ENCODE measurements around the gene FLRT1.

Gene FLRT1

GRCh38 chr11:64009710-64010109 is 26.0 kb upstream of the FLRT1 start:
- peaks cover 6% of the 10 kb centered on the region for H3K36me3 Mint-ChIP-seq (ENCODE audit: low read depth)
- no peak overlapping the region for H3K27ac Mint-ChIP-seq
- H3K9me3 Mint-ChIP-seq = peaks cover 15% of the 10 kb centered on the region
- peaks cover 60% of the 10 kb centered on the region for H3K27me3 Mint-ChIP-seq
- intact Hi-C loops (cut with micrococcal nuclease) = no loop called here
- no peak overlapping the region for H3K4me3 Mint-ChIP-seq
- H3K4me1 Mint-ChIP-seq (ENCODE audit: low read depth) = peaks cover 25% of the 10 kb centered on the region

GRCh38 chr11:64010783-64011182 is 24.9 kb upstream of the FLRT1 start:
- H3K27me3 Mint-ChIP-seq = peaks cover 55% of the 10 kb centered on the region
- H3K27ac Mint-ChIP-seq = no peak overlapping the region
- peaks cover 15% of the 10 kb centered on the region for H3K9me3 Mint-ChIP-seq
- H3K36me3 Mint-ChIP-seq (ENCODE audit: low read depth) = peaks cover 6% of the 10 kb centered on the region
- peaks cover 25% of the 10 kb centered on the region for H3K4me1 Mint-ChIP-seq (ENCODE audit: low read depth)
- intact Hi-C loops (cut with micrococcal nuclease) = no loop called here
- no peak overlapping the region for H3K4me3 Mint-ChIP-seq

- H3K9me3 Mint-ChIP-seq = peaks cover 15% of the 10 kb centered on the region
- H3K27ac Mint-ChIP-seq = no peak overlapping the region
These were observed 24.4 kb upstream of the FLRT1 start for GRCh38 chr11:64011371-64011770.

GRCh38 chr11:64013141-64013896 is 22.4 kb upstream of the FLRT1 start:
- Mint-ChIP-seq H3K9me3 (peaks cover 15% of the 10 kb centered on the region), H3K27ac (no peak overlapping the region), H3K4me1 (ENCODE audit: low read depth) (peaks cover 2% of the 10 kb centered on the region), H3K4me3 (no peak overlapping the region), H3K27me3 (peaks cover 34% of the 10 kb centered on the region), H3K36me3 (ENCODE audit: low read depth) (no peaks in the 10 kb centered on the region)
- intact Hi-C loops (cut with micrococcal nuclease) = no loop called here

More at GRCh38 chr11:64011371-64011770, 24.4 kb upstream of the FLRT1 start:
- Mint-ChIP-seq H3K4me1 (ENCODE audit: low read depth) (peaks cover 22% of the 10 kb centered on the region), H3K27me3 (peaks cover 51% of the 10 kb centered on the region), H3K4me3 (no peak overlapping the region), H3K36me3 (ENCODE audit: low read depth) (peaks cover 6% of the 10 kb centered on the region)
- intact Hi-C loops (cut with micrococcal nuclease) = no loop called here

GRCh38 chr11:64014356-64014755 is 21.4 kb upstream of the FLRT1 start:
- Mint-ChIP-seq H3K27ac (no peak overlapping the region), H3K4me3 (no peak overlapping the region), H3K27me3 (peaks cover 25% of the 10 kb centered on the region), H3K4me1 (ENCODE audit: low read depth) (no peaks in the 10 kb centered on the region), H3K36me3 (ENCODE audit: low read depth) (no peaks in the 10 kb centered on the region), H3K9me3 (peaks cover 15% of the 10 kb centered on the region)
- intact Hi-C loops (cut with micrococcal nuclease) = no loop called here

GRCh38 chr11:64015510-64015909 is 20.2 kb upstream of the FLRT1 start:
- H3K4me1 Mint-ChIP-seq (ENCODE audit: low read depth) = no peaks in the 10 kb centered on the region
- no peak overlapping the region for H3K4me3 Mint-ChIP-seq
- no peaks in the 10 kb centered on the region for H3K36me3 Mint-ChIP-seq (ENCODE audit: low read depth)
- peaks cover 21% of the 10 kb centered on the region for H3K27me3 Mint-ChIP-seq
- peaks cover 8% of the 10 kb centered on the region for H3K9me3 Mint-ChIP-seq
- intact Hi-C loops (cut with micrococcal nuclease) = no loop called here
- H3K27ac Mint-ChIP-seq = no peak overlapping the region

GRCh38 chr11:64015935-64016845 is 19.5 kb upstream of the FLRT1 start:
- H3K4me1 Mint-ChIP-seq (ENCODE audit: low read depth) = no peaks in the 10 kb centered on the region

GRCh38 chr11:64017945-64018224 is 17.8 kb upstream of the FLRT1 start:
- H3K4me1 Mint-ChIP-seq (ENCODE audit: low read depth) = no peaks in the 10 kb centered on the region
- no peak overlapping the region for H3K4me3 Mint-ChIP-seq
- no peaks in the 10 kb centered on the region for H3K36me3 Mint-ChIP-seq (ENCODE audit: low read depth)
- H3K9me3 Mint-ChIP-seq = no peaks in the 10 kb centered on the region
- no peak overlapping the region for H3K27ac Mint-ChIP-seq
- intact Hi-C loops (cut with micrococcal nuclease) = no loop called here
- H3K27me3 Mint-ChIP-seq = peaks cover 19% of the 10 kb centered on the region

More at GRCh38 chr11:64015935-64016845, 19.5 kb upstream of the FLRT1 start:
- H3K4me3 Mint-ChIP-seq = no peak overlapping the region
- H3K36me3 Mint-ChIP-seq (ENCODE audit: low read depth) = no peaks in the 10 kb centered on the region
- intact Hi-C loops (cut with micrococcal nuclease) = no loop called here
- H3K27ac Mint-ChIP-seq = no peak overlapping the region
- H3K27me3 Mint-ChIP-seq = peaks cover 21% of the 10 kb centered on the region
- H3K9me3 Mint-ChIP-seq = peaks cover under 1% of the 10 kb centered on the region

- H3K27ac Mint-ChIP-seq = no peak overlapping the region
- no peaks in the 10 kb centered on the region for H3K9me3 Mint-ChIP-seq
- H3K27me3 Mint-ChIP-seq = peaks cover 19% of the 10 kb centered on the region
- no peak overlapping the region for H3K4me3 Mint-ChIP-seq
- H3K36me3 Mint-ChIP-seq (ENCODE audit: low read depth) = no peaks in the 10 kb centered on the region
- no peaks in the 10 kb centered on the region for H3K4me1 Mint-ChIP-seq (ENCODE audit: low read depth)
- intact Hi-C loops (cut with micrococcal nuclease) = no loop called here
These were observed 17.4 kb upstream of the FLRT1 start for GRCh38 chr11:64018310-64018709.

- intact Hi-C loops (cut with micrococcal nuclease) = no loop called here
These were observed 16.4 kb upstream of the FLRT1 start for GRCh38 chr11:64019106-64020037.

GRCh38 chr11:64020976-64021756 is 14.6 kb upstream of the FLRT1 start:
- H3K27ac Mint-ChIP-seq = peak overlapping the region; percentile 62
- no peaks in the 10 kb centered on the region for H3K36me3 Mint-ChIP-seq (ENCODE audit: low read depth)
- H3K9me3 Mint-ChIP-seq = no peaks in the 10 kb centered on the region
- peaks cover 7% of the 10 kb centered on the region for H3K4me1 Mint-ChIP-seq (ENCODE audit: low read depth)
- peaks cover 12% of the 10 kb centered on the region for H3K27me3 Mint-ChIP-seq
- intact Hi-C loops (cut with micrococcal nuclease) = no loop called here
- no peak overlapping the region for H3K4me3 Mint-ChIP-seq

More at GRCh38 chr11:64019106-64020037, 16.4 kb upstream of the FLRT1 start:
- no peak overlapping the region for H3K4me3 Mint-ChIP-seq
- peaks cover 19% of the 10 kb centered on the region for H3K27me3 Mint-ChIP-seq
- no peaks in the 10 kb centered on the region for H3K36me3 Mint-ChIP-seq (ENCODE audit: low read depth)
- H3K9me3 Mint-ChIP-seq = no peaks in the 10 kb centered on the region
- no peak overlapping the region for H3K27ac Mint-ChIP-seq
- no peaks in the 10 kb centered on the region for H3K4me1 Mint-ChIP-seq (ENCODE audit: low read depth)

GRCh38 chr11:64021757-64022093 is 14.0 kb upstream of the FLRT1 start:
- Mint-ChIP-seq H3K36me3 (ENCODE audit: low read depth) (no peaks in the 10 kb centered on the region), H3K27me3 (peaks cover 12% of the 10 kb centered on the region), H3K4me3 (no peak overlapping the region), H3K27ac (peak overlapping the region; percentile 62), H3K9me3 (no peaks in the 10 kb centered on the region), H3K4me1 (ENCODE audit: low read depth) (peaks cover 11% of the 10 kb centered on the region)
- intact Hi-C loops (cut with micrococcal nuclease) = no loop called here

- Mint-ChIP-seq H3K4me1 (ENCODE audit: low read depth) (peaks cover 16% of the 10 kb centered on the region), H3K9me3 (no peaks in the 10 kb centered on the region)
These were observed 13.5 kb upstream of the FLRT1 start for GRCh38 chr11:64022125-64022784.

More at GRCh38 chr11:64022125-64022784, 13.5 kb upstream of the FLRT1 start:
- Mint-ChIP-seq H3K4me3 (no peak overlapping the region), H3K27ac (no peak overlapping the region), H3K36me3 (ENCODE audit: low read depth) (no peaks in the 10 kb centered on the region), H3K27me3 (peaks cover 12% of the 10 kb centered on the region)
- intact Hi-C loops (cut with micrococcal nuclease) = no loop called here
